MG63 (cell line): ENCODE measurements around the gene RCSD1. TPM values are rescaled to one million over a fixed set of nuclear protein-coding genes. Genes with fewer than 3 reads are reported as not detected.
"Not testable (repeated sequence)": the region's sequence is repeated elsewhere in the genome, so short reads cannot be mapped to it uniquely, and the experiment has no call there.

ENCODE experiments used
- DNase-seq: peaks from one replicate; pipeline ENCODE4 v3.0.0-alpha.2; 2020
- H3K27me3 ChIP-seq: fragments of 250-450 bp; sonication (Bioruptor Pico); 2 replicates; pipeline ENCODE4 v1.5.1; 2020; ENCODE audit warnings: mild to moderate bottlenecking, moderate library complexity
- H3K36me3 ChIP-seq: fragments of 250-450 bp; sonication (Bioruptor Pico); 2 replicates; pipeline ENCODE4 v1.5.1; 2020; ENCODE audit warnings: mild to moderate bottlenecking, moderate library complexity
- H3K4me3 ChIP-seq: fragments of 250-450 bp; sonication (Bioruptor Pico); 2 replicates; pipeline ENCODE4 v1.5.1; 2020; ENCODE audit warnings: mild to moderate bottlenecking, moderate library complexity
- H3K9me3 ChIP-seq: fragments of 250-450 bp; sonication (Bioruptor Pico); 2 replicates; pipeline ENCODE4 v1.5.1; 2020; ENCODE audit warnings: mild to moderate bottlenecking, moderate library complexity
- total RNA-seq: library from RNA; depleted of rRNA; stranded (reverse); fragments of >200 nt; shearing (Covaris generic); gene quantifications from 2 replicates; pipeline ENCODE4 v1.2.3, GENCODE V29; 2014; ENCODE audit warnings: low replicate concordance

RCSD1 gene
- total RNA-seq, 1 experiment from 2014 or later: not detected

DNA sequence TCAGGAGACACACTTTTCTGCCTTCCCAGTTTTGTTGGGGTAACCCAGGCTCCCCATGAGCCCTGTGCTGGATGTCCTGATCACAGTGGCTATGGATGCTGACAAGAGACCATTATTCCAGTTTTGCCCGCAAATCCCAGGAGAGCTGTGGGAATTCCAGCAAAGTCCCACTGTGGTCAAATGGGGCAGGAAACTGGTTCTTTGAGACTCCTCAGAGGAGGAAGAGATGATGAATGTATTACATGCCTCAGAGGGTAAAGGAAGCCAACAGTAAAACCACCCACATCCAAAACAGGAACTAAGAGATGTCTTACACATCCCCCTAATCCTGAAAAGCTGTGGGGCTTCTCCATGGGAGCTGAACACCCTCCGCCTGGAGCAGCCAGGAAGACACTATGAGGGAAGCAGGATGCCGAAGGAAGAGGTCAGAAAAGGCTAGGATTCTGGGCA lies 78.9 kb downstream of the RCSD1 start:
- H3K9me3 ChIP-seq: no peaks in the 10 kb centered on the region
- no peaks in the 10 kb centered on the region for H3K36me3 ChIP-seq
- DNase-seq: no peak

DNA sequence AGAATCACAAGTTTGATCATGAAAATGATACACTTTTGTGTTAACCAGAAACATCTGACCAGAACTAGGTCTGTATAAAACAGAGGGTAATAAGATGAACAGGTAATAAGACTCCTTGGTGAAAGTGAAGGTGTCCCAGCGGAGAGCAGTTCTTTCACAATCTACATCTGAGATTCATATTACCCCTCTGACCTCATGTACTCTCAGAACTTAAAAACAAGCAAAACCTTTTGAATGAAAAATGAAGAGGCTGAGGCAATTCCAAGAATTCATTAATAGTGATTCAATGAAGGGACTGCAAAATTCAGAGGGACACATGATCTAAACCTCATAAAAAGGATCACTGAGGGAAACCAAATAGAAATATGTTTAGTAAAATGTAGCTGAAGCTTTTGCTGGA lies 80.8 kb downstream of the RCSD1 start:
- no peaks in the 10 kb centered on the region for H3K27me3 ChIP-seq
- no peak overlapping the region for H3K4me3 ChIP-seq
- no peak for DNase-seq
- H3K9me3 ChIP-seq: no peaks in the 10 kb centered on the region
- H3K36me3 ChIP-seq: no peaks in the 10 kb centered on the region

More for the DNA sequence above, 78.9 kb downstream of the RCSD1 start:
- H3K27me3 ChIP-seq: peaks cover 6% of the 10 kb centered on the region; the same call in 1 of the 2 replicates
- no peak overlapping the region for H3K4me3 ChIP-seq

DNA sequence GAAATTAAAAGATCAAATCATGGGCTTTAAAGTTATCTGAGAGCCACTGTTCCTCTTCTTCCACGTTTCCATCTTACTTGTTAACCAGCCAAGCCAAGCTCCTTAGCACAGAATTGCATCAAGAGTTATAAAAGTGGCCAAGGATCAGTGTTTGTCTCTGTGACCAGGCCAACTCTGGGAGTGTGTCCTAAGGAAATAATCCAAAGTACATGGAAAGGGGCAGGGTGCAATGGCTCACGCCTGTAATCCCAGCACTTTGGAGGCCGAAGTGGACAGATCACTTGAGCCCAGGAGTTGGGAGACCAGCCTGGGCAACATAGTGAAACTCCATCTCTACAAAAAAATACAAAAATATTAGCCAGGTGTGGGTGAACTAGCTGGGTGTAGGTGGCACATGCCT lies 81.8 kb downstream of the RCSD1 start:
- Histone ChIP-seq H3K27me3 (no peaks in the 10 kb centered on the region), H3K9me3 (no peaks in the 10 kb centered on the region), H3K36me3 (no peaks in the 10 kb centered on the region), H3K4me3 (no peak overlapping the region)
- DNase-seq: no peak

DNA sequence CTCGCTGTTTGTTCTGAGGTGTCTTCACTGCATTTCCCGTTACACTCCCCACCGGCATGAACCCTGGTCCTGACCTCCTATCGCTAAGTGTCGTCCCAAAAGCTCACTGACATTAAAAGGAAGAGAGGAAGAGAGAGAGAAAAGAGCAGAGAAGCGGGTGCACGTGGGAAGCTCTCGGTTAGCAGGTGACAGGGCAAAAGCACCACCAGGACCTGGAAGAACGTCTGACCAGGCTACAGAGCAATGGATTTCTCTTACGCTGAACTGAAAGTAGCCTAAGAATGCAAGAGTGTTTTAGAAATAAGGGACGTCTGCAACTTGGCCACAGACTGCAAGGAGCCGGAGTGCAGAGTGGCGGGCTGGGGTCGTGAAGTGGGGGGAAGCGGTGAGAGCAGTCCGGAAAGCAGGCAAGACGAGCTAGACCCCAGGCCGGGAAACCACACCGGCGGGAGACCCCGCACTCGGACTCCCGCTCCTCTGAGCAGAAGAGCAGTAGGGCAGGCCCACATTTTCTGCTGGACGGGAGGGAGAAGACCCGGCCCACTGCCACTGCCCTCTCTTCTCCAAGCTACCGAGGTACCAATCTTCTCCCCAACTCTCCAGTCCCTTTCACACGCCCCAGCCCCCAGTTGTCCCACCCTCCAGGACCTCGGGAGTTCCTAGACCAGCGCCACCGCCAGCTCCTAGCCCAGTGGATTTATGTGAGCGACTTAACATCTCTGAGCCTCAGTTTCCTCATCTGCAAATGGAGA lies 83.5 kb downstream of the RCSD1 start:
- Histone ChIP-seq H3K36me3 (no peaks in the 10 kb centered on the region), H3K27me3 (no peaks in the 10 kb centered on the region), H3K4me3 (peak overlapping the region; percentile 83), H3K9me3 (no peaks in the 10 kb centered on the region)
- DNase-seq: no peak

DNA sequence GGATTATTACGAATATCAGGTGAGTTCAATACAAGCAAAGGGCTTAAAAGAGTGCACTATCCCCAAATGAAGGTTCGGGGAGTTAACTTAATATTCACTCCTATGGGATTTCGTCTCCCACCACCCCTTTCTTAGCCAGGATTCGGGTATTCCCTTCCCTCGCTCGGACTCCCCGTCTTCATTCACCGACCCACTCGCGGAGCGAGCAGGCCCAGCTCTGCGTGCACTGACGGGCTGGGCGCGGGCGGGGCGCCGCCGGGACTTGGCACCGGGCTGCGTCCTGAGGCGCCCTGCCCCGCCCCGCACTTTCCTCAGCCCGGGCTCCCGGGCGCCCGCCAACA lies 84.0 kb downstream of the RCSD1 start:
- peak; percentile 90 for DNase-seq
- Histone ChIP-seq H3K4me3 (peak overlapping the region; percentile 83), H3K27me3 (no peaks in the 10 kb centered on the region), H3K36me3 (no peaks in the 10 kb centered on the region), H3K9me3 (no peaks in the 10 kb centered on the region)

DNA sequence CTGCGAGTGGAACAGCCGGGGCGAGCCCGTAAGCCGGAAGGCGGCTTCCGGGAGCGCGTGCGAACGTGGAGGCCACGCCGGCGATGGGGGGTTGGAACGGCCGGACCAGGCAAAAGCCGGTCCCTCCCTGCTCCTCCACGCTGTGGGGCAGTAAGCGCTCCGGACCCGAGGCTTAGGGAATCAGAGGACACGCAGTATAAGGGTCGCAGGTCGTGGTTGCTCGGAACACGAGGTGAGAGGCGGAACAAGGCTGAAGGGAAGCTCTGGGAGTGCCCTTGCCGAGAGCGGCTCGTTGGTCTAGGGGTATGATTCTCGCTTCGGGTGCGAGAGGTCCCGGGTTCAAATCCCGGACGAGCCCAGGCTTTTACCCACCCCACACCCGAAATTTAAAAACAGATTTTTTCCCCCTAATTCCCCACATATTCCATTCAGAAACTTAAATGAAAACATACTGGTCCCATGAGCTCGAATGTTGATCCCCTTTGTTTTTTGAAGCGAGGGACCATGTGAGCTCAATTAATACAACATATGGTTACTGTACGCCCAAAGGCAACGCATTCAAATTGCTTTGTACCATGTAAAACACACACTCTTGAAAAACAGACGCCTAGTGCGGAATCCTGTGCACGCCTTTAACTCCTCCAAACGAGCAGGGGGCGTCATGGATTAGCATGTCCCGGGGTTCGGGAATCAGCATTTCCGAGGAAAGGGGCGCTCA lies 84.6 kb downstream of the RCSD1 start:
- H3K27me3 ChIP-seq: no peaks in the 10 kb centered on the region
- no peaks in the 10 kb centered on the region for H3K36me3 ChIP-seq
- peak; percentile 69 for DNase-seq
- peak overlapping the region; percentile 83 for H3K4me3 ChIP-seq
- H3K9me3 ChIP-seq: no peaks in the 10 kb centered on the region

DNA sequence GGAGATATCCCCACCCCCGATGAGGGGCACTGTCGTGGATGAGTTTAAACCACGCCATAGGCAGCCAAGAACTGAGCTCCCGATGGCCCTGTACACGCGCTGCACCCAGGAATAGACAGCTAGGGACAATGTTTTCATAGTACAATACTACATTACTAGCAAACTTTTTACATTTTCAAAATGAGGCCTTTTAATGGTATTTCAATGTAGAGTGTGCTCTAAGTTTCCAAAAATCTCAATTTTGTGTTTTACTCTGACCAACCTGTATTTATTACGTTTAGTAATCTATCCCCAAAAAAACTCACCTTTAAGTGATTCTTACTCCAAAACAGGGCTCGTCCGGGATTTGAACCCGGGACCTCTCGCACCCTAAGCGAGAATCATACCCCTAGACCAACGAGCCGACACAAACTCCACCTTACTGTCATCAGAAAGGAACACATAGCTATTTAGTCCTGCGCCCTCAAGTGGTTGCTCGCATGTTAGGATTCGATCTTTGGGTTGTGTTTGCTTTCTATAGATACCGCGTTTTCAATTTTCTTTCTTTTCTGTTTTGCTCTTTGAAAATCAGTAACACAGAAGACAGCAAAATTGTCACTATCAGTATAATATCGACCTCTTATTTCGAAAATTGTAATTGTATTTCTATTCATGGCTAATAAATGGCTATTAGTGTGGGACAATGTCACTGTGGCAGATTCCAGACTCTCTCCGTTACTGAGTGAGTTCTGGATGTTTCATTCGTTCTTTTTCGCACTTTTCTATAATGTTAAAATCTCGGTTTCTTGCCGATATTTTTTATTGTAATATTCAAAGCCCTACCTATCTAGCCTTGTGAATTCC lies 85.3 kb downstream of the RCSD1 start:
- H3K27me3 ChIP-seq: no peaks in the 10 kb centered on the region
- H3K36me3 ChIP-seq: no peaks in the 10 kb centered on the region
- peak overlapping the region; percentile 83 for H3K4me3 ChIP-seq
- peak; percentile 72 for DNase-seq
- H3K9me3 ChIP-seq: no peaks in the 10 kb centered on the region

DNA sequence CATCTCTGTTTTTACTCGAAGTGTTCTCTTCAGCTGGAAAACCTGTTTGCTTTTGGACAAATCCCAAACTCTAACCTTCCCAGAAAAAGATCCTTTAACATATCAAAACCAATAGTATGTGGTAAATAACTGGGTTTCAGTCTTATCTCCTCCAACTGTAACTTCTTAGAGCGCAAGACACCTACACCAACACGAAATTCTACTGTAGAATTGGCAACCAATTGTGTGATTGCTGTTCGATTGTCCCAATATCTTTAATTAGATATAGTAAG lies 85.9 kb downstream of the RCSD1 start:
- Histone ChIP-seq H3K9me3 (no peaks in the 10 kb centered on the region), H3K36me3 (no peaks in the 10 kb centered on the region), H3K27me3 (no peaks in the 10 kb centered on the region), H3K4me3 (peak overlapping the region; percentile 83)
- DNase-seq: no peak

DNA sequence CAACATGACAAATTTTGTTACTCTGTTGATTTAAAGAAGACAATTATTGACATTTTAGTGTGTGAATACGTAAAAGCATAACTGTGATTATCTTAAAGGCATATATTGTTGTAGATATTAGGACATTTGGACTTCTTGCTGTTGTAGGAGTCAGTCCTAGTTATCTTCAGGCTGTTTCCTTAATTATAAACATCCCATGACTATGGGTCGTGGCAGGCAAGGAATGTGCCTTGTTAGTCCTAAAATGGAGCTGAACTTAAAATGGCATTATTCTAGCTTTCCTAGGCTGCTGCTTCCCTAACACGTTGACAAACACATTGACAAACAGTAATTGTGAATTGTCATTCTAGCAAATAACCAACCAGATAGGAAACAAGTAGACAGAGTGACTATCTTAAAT lies 87.3 kb downstream of the RCSD1 start:
- Histone ChIP-seq H3K27me3 (no peaks in the 10 kb centered on the region), H3K36me3 (no peaks in the 10 kb centered on the region), H3K9me3 (no peaks in the 10 kb centered on the region), H3K4me3 (no peak overlapping the region; the same call in 1 of the 2 replicates)
- no peak for DNase-seq

DNA sequence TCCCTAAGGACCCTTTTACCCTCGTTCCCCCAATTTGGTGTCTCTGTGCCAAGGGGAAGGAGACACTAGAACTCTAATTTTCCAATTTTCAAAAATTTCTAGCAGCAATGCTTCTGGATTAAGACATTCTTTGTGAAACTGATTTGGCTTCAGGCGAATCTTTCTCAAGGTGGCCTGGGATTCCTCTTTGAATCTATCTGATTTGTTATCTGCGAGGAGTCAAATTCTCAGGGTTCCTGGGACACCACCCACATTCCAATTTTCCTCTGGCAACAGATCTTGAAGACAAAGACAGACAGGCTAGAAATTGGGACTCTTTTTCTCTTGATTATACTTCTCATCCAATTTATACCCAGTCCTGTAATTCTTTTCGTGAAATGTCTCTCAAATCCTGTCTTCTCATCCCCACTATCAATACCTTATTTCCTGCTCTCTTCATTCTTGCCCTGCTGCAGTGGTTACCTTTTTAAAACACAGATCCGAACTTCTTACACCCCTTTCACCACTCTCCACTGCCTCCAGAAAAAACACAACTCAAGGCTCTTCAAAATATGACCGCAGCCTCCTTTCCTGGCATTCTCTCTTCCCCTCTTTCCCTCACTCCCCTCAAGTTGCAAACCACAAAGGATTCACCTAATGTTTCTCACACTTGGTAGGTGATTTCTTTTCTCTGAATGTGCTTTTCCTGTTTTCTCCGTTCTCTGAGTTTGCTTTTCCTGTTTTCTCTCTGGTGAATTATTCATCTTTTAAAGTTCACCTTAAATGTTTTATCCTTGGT lies 89.1 kb downstream of the RCSD1 start:
- Histone ChIP-seq H3K4me3 (no peak overlapping the region), H3K36me3 (peaks cover 8% of the 10 kb centered on the region; the same call in 1 of the 2 replicates)

DNA sequence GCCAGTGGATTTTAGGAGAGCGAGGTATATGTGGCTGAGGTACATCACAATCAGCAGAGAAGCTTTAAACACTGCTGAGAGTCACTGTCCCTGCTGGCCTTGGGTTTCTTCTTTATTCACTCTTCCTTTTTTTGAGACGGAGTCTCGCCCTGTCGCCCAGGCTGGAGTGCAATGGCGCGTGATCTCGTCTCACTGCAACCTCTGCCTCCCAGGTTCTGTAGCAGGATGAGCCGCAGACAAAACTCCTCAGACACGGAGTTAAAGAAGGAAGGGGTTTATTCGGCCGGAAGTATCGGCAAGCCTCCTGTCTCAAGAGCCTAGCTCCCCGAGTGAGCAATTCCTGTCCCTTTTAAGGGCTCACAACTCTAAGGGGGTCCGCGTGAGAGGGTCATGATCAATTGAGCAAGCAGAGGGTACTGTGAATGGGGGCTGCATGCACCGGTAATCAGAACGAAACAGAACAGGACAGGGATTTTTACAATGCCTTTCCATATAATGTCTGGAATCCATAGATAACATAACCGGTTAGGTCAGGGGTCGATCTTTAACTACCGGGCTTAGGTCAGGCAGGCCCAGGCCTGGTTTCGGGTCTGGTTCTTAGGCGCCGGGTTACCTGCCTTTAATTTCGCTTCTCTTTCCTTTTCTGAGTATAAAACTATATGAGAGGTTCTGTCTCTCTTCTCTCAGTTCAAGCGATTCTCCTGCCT lies 89.8 kb downstream of the RCSD1 start:
- H3K36me3 ChIP-seq: peaks cover 16% of the 10 kb centered on the region; the same call in 1 of the 2 replicates
- not testable (repeated sequence) for H3K9me3 ChIP-seq, DNase-seq, H3K4me3 ChIP-seq, H3K27me3 ChIP-seq

More for the DNA sequence above, 89.1 kb downstream of the RCSD1 start:
- Histone ChIP-seq H3K27me3 (no peaks in the 10 kb centered on the region), H3K9me3 (no peaks in the 10 kb centered on the region)
- no peak for DNase-seq

DNA sequence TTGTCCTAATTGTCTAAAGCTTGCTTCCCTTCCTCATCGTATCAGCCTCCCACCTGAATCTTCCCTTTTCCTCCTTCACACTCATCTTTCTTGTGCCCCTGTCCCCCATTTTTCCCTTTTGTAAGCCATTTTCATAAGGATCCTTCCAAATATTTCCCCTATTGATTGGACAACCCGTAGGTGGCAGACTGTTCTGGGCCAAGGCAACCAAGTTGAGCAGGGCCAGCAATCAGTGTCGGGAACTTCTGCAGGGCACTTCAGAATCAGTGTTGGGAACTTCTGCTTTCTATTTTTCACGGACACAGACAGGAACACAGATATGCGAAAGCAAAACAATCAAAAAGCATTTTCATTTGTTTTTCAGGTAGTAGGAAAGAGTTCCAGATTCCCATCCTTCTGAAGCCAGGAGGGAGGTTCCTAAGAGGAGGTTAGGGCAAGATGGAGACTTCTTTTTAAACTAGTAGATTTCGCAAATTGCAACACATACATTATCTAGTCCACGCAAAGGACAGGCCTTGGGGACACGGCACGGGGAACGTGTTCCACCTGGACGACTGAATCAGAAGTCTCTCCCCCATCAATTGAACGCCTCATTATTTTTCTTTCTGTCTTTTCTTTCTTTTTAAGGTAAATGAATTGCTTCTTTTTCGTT lies 91.1 kb downstream of the RCSD1 start:
- Histone ChIP-seq H3K36me3 (peaks cover 16% of the 10 kb centered on the region; the same call in 1 of the 2 replicates), H3K9me3 (no peaks in the 10 kb centered on the region), H3K27me3 (no peaks in the 10 kb centered on the region), H3K4me3 (peak overlapping the region; percentile 90)
- DNase-seq: peak; percentile 64

DNA sequence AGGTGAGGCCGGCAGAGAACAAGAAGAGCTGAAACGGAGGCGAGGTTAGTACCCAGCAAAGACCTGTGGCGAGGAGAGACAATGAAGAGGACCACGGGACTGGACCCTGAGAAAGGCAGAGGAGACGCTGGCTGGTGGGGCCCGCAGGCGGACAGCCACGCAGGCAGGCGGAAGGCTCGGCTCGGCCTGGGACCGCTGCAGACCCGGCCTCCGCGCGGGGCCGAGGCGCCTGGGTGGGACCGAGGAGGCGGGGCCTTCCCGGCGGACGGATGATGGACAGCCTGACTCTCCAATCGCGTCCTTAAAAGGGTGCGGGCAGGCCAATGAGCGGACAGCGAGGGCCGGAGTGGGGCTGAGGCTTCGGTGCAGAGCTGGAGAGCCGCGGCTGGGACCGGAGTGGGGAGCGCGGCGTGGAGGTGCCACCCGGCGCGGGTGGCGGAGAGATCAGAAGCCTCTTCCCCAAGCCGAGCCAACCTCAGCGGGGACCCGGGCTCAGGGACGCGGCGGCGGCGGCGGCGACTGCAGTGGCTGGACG lies 91.7 kb downstream of the RCSD1 start, which contains the start of gene MPZL1:
Gene MPZL1, plus strand, starts transcription at position 366 of the 535 bp plus-strand sequence. CDS start 170 bp downstream, outside the sequence.
- H3K9me3 ChIP-seq: no peaks in the 10 kb centered on the region
- DNase-seq: peak; percentile 95
- H3K4me3 ChIP-seq: peak within 1 kb of the TSS; percentile 90
- peaks cover 16% of the 10 kb centered on the region; the same call in 1 of the 2 replicates for H3K36me3 ChIP-seq
- H3K27me3 ChIP-seq: no peaks in the 10 kb centered on the region

DNA sequence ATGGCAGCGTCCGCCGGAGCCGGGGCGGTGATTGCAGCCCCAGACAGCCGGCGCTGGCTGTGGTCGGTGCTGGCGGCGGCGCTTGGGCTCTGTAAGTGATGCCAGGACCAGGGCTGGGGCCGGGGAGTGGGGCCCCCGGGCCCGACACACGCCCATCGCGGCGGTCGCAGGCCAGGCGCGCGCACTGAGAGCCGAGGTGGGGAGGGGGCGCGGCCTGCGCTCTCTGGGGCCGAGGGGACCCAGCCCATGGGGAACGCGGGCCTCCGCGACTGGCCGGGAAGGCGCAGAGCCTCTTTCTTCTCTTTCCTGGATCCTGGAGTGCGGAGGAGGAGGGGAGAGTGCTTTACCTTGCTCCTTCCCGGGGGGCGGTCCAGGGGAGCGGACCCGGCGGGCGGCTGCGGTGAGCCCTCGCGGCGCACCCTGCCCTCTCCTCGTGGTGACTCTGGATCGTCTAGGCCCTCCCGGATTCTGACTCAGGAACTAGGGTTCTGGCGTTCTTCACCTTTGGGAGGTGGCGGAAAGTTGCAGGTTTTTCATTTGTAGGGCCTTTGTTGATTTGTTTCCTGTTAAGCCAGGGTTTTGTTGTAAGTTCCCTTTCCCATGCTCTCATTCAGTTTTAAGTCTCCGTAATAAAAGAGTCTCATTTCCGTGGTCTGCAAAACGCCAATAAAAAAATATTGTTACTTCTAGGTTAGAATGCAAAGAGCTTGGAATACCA lies 92.3 kb downstream of the RCSD1 start:
- H3K36me3 ChIP-seq: peaks cover 17% of the 10 kb centered on the region; the same call in 1 of the 2 replicates
- peak; percentile 59 for DNase-seq
- H3K4me3 ChIP-seq: peak overlapping the region; percentile 90
- H3K27me3 ChIP-seq: no peaks in the 10 kb centered on the region
- H3K9me3 ChIP-seq: no peaks in the 10 kb centered on the region

DNA sequence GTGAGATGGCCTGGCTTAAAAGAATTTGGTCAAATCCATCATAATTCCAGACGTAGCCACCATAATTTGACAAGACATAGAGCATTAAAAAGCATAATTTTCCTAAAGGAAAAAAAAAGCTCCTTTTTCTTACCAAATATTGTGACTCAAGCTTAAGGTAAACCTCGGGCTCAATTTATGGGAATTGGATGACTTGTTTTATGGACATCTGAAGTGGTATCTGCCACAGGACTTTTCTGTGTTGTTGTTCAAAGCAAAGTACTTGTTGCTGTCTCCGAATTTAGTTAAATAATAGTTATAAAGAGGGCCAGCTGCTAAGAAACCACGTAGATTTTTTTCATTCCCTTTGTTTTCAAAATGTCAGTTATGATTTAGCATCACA lies 92.8 kb downstream of the RCSD1 start:
- Histone ChIP-seq H3K36me3 (peaks cover 20% of the 10 kb centered on the region; the same call in 1 of the 2 replicates), H3K9me3 (no peaks in the 10 kb centered on the region), H3K27me3 (no peaks in the 10 kb centered on the region), H3K4me3 (peak overlapping the region; percentile 90)
- DNase-seq: no peak
